Keratinocyte (primary cell): Measurements from ENCODE around the gene DTNB. TPM values are rescaled to one million over a fixed set of nuclear protein-coding genes. Genes with fewer than 3 reads are reported as not detected.

Experiments used
- DNase-seq: peaks from one replicate; pipeline ENCODE4 v3.0.0-alpha.2; 2011; ENCODE audit warnings: low read depth, missing footprints, low spot score
- FAIRE-seq: peaks from 2 replicates; lab custom pipeline; 2011; peaks lifted over from hg19 to GRCh38; lab: Jason Lieb, UNC
- H2AFZ ChIP-seq: 2 replicates; pipeline ENCODE4 v1.6.0; 2012; ENCODE audit warnings: low read length, control low read depth, inconsistent platforms; ENCODE audit not compliant: control insufficient read depth
- H3K27ac ChIP-seq: 2 replicates; pipeline ENCODE4 v1.5.1; 2011; ENCODE audit warnings: low read length; ENCODE audit not compliant: control insufficient read depth, insufficient read depth
- H3K27me3 ChIP-seq: 3 replicates; pipeline ENCODE4 v1.6.0; 2011; ENCODE audit warnings: low read length; ENCODE audit not compliant: control insufficient read depth, insufficient read depth; ENCODE audit errors: extremely low read depth
- H3K36me3 ChIP-seq, 2 experiments: 2 replicates in 1 of 2; 3 replicates in 1 of 2; pipeline ENCODE4 v1.5.1; 2011; ENCODE audit warnings: low read length in 2 of 2, mild to moderate bottlenecking in 1 of 2; ENCODE audit not compliant: control insufficient read depth in 2 of 2, insufficient read depth in 2 of 2; ENCODE audit errors: extremely low read depth in 1 of 2
- H3K4me1 ChIP-seq: 3 replicates; pipeline ENCODE4 v1.5.1; 2011; ENCODE audit warnings: low read length; ENCODE audit not compliant: control insufficient read depth, insufficient read depth; ENCODE audit errors: extremely low read depth
- H3K4me2 ChIP-seq: 3 replicates; pipeline ENCODE4 v1.6.0; 2011; ENCODE audit warnings: low read depth, low read length; ENCODE audit not compliant: control insufficient read depth, insufficient read depth; ENCODE audit errors: extremely low read depth
- H3K4me3 ChIP-seq, 3 experiments: fragments of 200-600 bp in 1 of 3; sonication (generic) in 1 of 3; 2 replicates in 2 of 3; 3 replicates in 1 of 3; pipeline ENCODE4 v1.5.1; 2011 to 2016; ENCODE audit warnings: low read length in 3 of 3, mild to moderate bottlenecking in 3 of 3, control low read depth in 2 of 3, inconsistent platforms in 1 of 3, low read depth in 1 of 3, mixed read lengths in 1 of 3, mixed run types in 1 of 3, moderate library complexity in 1 of 3; ENCODE audit not compliant: control insufficient read depth in 2 of 3, insufficient read depth in 2 of 3; ENCODE audit errors: extremely low read depth in 1 of 3
- H3K79me2 ChIP-seq: 2 replicates; pipeline ENCODE4 v1.6.0; 2012; ENCODE audit warnings: low read length; ENCODE audit not compliant: control insufficient read depth, insufficient read depth
- H3K9ac ChIP-seq: 3 replicates; pipeline ENCODE4 v1.6.0; 2011; ENCODE audit warnings: low read length; ENCODE audit not compliant: control insufficient read depth, insufficient read depth; ENCODE audit errors: extremely low read depth
- H3K9me1 ChIP-seq: 3 replicates; pipeline ENCODE4 v1.6.0; 2011; ENCODE audit warnings: low read length; ENCODE audit not compliant: control insufficient read depth, insufficient read depth; ENCODE audit errors: extremely low read depth
- H3K9me3 ChIP-seq: 2 replicates; pipeline ENCODE4 v1.5.1; 2012; ENCODE audit warnings: low read depth, low read length; ENCODE audit not compliant: control insufficient read depth
- H4K20me1 ChIP-seq: 3 replicates; pipeline ENCODE4 v1.6.0; 2011; ENCODE audit warnings: low read length; ENCODE audit not compliant: control insufficient read depth, insufficient read depth; ENCODE audit errors: extremely low read depth
- EZH2 ChIP-seq: IDR thresholded peaks from one replicate; pipeline ENCODE4 v1.6.1; 2012; ENCODE audit warnings: inconsistent platforms, mild to moderate bottlenecking, low read length, moderate library complexity
- dilution Hi-C: fragments of 300-500 bp; cut with MboI; formaldehyde crosslinking; loops from one replicate; pipeline ENCODE4 v1.7.0; 2020; ENCODE audit warnings: low sequenced_read_pairs; ENCODE audit not compliant: extremely low pct_ligation_motif_present
- polyA plus RNA-seq, 5 experiments: library from polyadenylated mRNA; depleted of rRNA in 3 of 5; stranded (reverse) in 3 of 5; stranded (forward) in 1 of 5; unstranded in 1 of 5; fragments of >200 nt; gene quantifications; 1 replicate in 1 of 5; 2 replicates in 3 of 5; 3 replicates in 1 of 5; pipeline versions ENCODE4 v1.2.1 to v1.2.3, GENCODE V29; 2011 to 2012; ENCODE audit warnings: missing spikeins in 2 of 5, low read depth in 1 of 5, low replicate concordance in 1 of 5
- TF ChIP-seq, protein P1 (sequence below), 3 experiments: IDR thresholded peaks in 1 of 3; conservative IDR thresholded peaks in 1 of 3; optimal IDR thresholded peaks in 1 of 3; 2 replicates in 2 of 3; 3 replicates in 1 of 3; pipeline versions ENCODE3 to v1.5.1; 2011; ENCODE audit warnings: low read length in 3 of 3, mild to moderate bottlenecking in 3 of 3, moderate library complexity in 2 of 3, control low read depth in 1 of 3, inconsistent platforms in 1 of 3; ENCODE audit not compliant: insufficient read depth in 2 of 3; ENCODE audit errors: extremely low read depth in 1 of 3

Gene DTNB
- polyA plus RNA-seq, 1 donor (not counting 4 experiments of a cell fraction or from before 2014, with no cell fraction given) = 31.5 TPM

DNA sequence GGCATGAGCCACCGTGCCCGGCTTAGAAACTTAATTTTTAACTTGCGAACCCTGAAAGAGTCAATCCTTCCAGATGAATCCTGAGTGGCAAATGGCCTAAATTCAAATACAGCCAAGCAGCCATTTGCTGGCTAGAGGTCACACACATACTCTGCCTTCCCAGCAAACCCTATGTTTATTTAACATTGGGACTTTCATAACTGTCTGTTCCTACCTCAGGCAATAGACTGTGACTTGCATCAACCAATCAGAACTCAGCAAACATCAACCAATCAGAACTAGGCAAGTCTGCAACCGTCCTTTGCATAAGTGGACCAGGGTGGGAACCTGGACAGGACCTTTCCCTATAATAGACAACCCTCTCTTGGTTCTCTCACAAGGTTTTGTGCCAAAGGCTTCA is 127.5 kb downstream of the DTNB start:
- H3K4me2 ChIP-seq = no peak overlapping the region
- no peaks in the 10 kb centered on the region for H3K36me3 ChIP-seq
- no peaks in the 10 kb centered on the region for H3K79me2 ChIP-seq
- no peak for DNase-seq
- no peaks in the 10 kb centered on the region for H3K9me3 ChIP-seq
- H3K9ac ChIP-seq = no peak overlapping the region
- H3K4me1 ChIP-seq = no peaks in the 10 kb centered on the region
- no peaks in the 10 kb centered on the region for H3K9me1 ChIP-seq
- no peak overlapping the region for H2AFZ ChIP-seq
- dilution Hi-C loops = no loop called here
- H4K20me1 ChIP-seq = no peaks in the 10 kb centered on the region
- no peak overlapping the region for H3K4me3 ChIP-seq
- no peaks in the 10 kb centered on the region for H3K27me3 ChIP-seq
- no peak overlapping the region for H3K27ac ChIP-seq
- TF ChIP-seq EZH2 = no peak
- TF ChIP-seq, protein P1, sequence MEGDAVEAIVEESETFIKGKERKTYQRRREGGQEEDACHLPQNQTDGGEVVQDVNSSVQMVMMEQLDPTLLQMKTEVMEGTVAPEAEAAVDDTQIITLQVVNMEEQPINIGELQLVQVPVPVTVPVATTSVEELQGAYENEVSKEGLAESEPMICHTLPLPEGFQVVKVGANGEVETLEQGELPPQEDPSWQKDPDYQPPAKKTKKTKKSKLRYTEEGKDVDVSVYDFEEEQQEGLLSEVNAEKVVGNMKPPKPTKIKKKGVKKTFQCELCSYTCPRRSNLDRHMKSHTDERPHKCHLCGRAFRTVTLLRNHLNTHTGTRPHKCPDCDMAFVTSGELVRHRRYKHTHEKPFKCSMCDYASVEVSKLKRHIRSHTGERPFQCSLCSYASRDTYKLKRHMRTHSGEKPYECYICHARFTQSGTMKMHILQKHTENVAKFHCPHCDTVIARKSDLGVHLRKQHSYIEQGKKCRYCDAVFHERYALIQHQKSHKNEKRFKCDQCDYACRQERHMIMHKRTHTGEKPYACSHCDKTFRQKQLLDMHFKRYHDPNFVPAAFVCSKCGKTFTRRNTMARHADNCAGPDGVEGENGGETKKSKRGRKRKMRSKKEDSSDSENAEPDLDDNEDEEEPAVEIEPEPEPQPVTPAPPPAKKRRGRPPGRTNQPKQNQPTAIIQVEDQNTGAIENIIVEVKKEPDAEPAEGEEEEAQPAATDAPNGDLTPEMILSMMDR (optimal IDR thresholded peaks at IDR 0.05 in 1 of 3, IDR thresholded peaks at IDR 0.05 in 1 of 3, conservative IDR thresholded peaks at IDR 0.05 in 1 of 3; ENCODE audit: extremely low read depth in 1 of 3, insufficient read depth in 2 of 3, low read length in 3 of 3) = no peak
- FAIRE-seq = no peak

DNA sequence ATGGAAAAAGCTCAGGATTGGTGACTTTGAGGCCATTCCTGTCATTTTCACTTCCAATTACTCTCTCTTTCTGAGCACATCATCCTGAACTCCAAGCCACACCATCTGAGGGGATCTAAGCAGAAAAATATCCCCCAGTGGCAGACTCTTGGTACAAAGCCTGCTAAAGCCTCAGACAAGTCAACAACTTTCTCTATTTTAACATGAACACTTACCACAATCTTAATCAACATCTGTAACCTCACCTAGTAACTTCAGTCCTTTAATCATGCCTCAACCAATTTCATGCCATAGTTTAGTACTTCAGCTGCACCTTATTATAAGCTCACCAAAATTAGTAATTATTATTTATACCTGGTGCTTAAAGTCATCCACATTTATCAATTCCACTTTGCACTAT is 128.9 kb downstream of the DTNB start:
- H3K9me3 ChIP-seq = no peaks in the 10 kb centered on the region
- no peak for FAIRE-seq
- no peaks in the 10 kb centered on the region for H3K36me3 ChIP-seq
- no peak overlapping the region for H3K4me3 ChIP-seq
- H2AFZ ChIP-seq = no peak overlapping the region
- H3K4me1 ChIP-seq = no peaks in the 10 kb centered on the region
- no peak overlapping the region for H3K27ac ChIP-seq
- no peaks in the 10 kb centered on the region for H3K79me2 ChIP-seq
- DNase-seq = no peak
- no peak overlapping the region for H3K4me2 ChIP-seq
- TF ChIP-seq, protein P1 (optimal IDR thresholded peaks at IDR 0.05 in 1 of 3, IDR thresholded peaks at IDR 0.05 in 1 of 3, conservative IDR thresholded peaks at IDR 0.05 in 1 of 3; ENCODE audit: extremely low read depth in 1 of 3, insufficient read depth in 2 of 3, low read length in 3 of 3) = no peak
- TF ChIP-seq EZH2 = no peak
- H3K9ac ChIP-seq = no peak overlapping the region
- dilution Hi-C loops = no loop called here
- no peaks in the 10 kb centered on the region for H3K9me1 ChIP-seq
- no peaks in the 10 kb centered on the region for H4K20me1 ChIP-seq
- no peaks in the 10 kb centered on the region for H3K27me3 ChIP-seq
